ENCODE data around the gene SMR3A. TPM values are rescaled to one million over a fixed set of nuclear protein-coding genes. Genes with fewer than 3 reads are reported as not detected.

SMR3A gene
- total RNA-seq (not detected), polyA plus RNA-seq (not detected)
- long read RNA-seq, donor 1, result 0 reads
- long read RNA-seq, donor 2, result 0 reads

- H3K36me3 ChIP-seq (ENCODE audit: control insufficient read depth in 1 of 2, insufficient read depth in 2 of 2, low read length in 1 of 2), result no peaks in the 10 kb centered on the region
- ATAC-seq (ENCODE audit: low FRiP score), result no peak
- H3K27ac ChIP-seq (ENCODE audit: low read depth in 1 of 2, low read length in 2 of 2), result no peak within 1 kb of the TSS
- intact Hi-C loops (cut with DNase I), result no loop called here
- no peaks in the 10 kb centered on the region for H3K9me3 ChIP-seq (ENCODE audit: control insufficient read depth, low read length)
- H3K4me3 ChIP-seq (ENCODE audit: low read length in 2 of 2), result no peak within 1 kb of the TSS
- 84 to 90% methylated on average over 3 of the region's 3 CpGs for WGBS, 2 donors
- DNase-seq, result no peak
- H3K27me3 ChIP-seq (ENCODE audit: control insufficient read depth in 1 of 2, insufficient read depth in 2 of 2, low read length in 1 of 2), result no peaks in the 10 kb centered on the region
- no peaks in the 10 kb centered on the region for H3K4me1 ChIP-seq (ENCODE audit: control insufficient read depth in 1 of 2, insufficient read depth in 2 of 2, low read length in 2 of 2)
These were observed at the start of gene SMR3A for GRCh38 chr4:70360460-70360859. TSS of gene SMR3A (plus strand) at chr4:70360760. CDS start at chr4:70362116, 1,356 bp downstream.

DNA sequence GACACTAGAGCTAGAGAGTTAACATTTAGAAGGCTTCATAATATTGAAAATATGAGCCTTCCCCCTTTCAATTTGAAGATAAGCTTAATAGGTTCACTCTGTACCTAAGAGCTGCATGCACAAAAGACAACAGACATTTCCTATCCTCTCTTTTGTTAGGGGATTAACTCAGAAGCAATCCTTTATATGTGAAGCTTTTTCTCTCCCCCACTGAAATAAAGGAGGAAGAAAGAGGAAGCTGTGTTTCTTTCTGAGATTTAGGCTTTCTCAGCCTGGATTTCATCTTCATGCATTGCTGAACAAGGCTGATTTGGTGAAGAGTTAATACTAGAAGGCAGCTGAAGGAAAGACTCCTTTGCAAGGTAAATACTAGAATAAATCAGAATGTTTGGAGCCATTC lies 46.8 kb upstream of the SMR3A start:
- Histone ChIP-seq H3K9me3 (ENCODE audit: control insufficient read depth, low read length) (no peaks in the 10 kb centered on the region), H3K4me3 (ENCODE audit: low read length in 2 of 2) (no peak overlapping the region), H3K27ac (ENCODE audit: low read depth in 1 of 2, low read length in 2 of 2) (no peak overlapping the region), H3K27me3 (ENCODE audit: control insufficient read depth in 1 of 2, insufficient read depth in 2 of 2, low read length in 1 of 2) (no peaks in the 10 kb centered on the region), H3K4me1 (ENCODE audit: control insufficient read depth in 1 of 2, insufficient read depth in 2 of 2, low read length in 2 of 2) (no peaks in the 10 kb centered on the region), H3K36me3 (ENCODE audit: control insufficient read depth in 1 of 2, insufficient read depth in 2 of 2, low read length in 1 of 2) (no peaks in the 10 kb centered on the region)
- no peak for ATAC-seq (ENCODE audit: low FRiP score)
- intact Hi-C loops (cut with DNase I), result no loop called here
- DNase-seq, result no peak

DNA sequence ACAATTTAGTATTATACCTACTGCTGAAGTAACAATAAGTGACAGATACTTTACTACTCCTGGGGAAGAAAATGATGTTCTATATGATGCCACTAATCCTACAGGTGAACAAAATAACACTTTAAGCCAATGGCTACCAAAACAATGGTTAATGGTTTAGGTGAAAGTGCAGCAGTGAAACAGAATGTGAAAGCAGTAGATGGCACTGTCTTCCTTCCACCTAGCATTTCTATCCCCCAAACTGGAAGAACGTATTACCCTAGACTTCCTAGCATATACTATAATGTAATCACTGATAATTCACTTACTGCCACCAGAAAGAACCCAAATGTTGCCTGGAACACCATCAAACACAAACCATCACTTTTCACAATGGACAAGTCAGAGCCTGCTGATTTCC lies 44.6 kb upstream of the SMR3A start:
- Histone ChIP-seq H3K9me3 (ENCODE audit: control insufficient read depth, low read length) (no peaks in the 10 kb centered on the region), H3K4me3 (ENCODE audit: low read length in 2 of 2) (no peak overlapping the region), H3K27me3 (ENCODE audit: control insufficient read depth in 1 of 2, insufficient read depth in 2 of 2, low read length in 1 of 2) (no peaks in the 10 kb centered on the region), H3K4me1 (ENCODE audit: control insufficient read depth in 1 of 2, insufficient read depth in 2 of 2, low read length in 2 of 2) (no peaks in the 10 kb centered on the region), H3K27ac (ENCODE audit: low read depth in 1 of 2, low read length in 2 of 2) (no peak overlapping the region), H3K36me3 (ENCODE audit: control insufficient read depth in 1 of 2, insufficient read depth in 2 of 2, low read length in 1 of 2) (no peaks in the 10 kb centered on the region)
- DNase-seq (no peak), ATAC-seq (ENCODE audit: low FRiP score) (no peak)
- intact Hi-C loops (cut with DNase I), result no loop called here
- 23 to 54% methylated on average over 1 of the region's 1 CpG for WGBS, 2 donors

GRCh38 chr4:70326052-70326451 lies 34.5 kb upstream of the SMR3A start:
- 87 to 89% methylated on average over 2 of the region's 2 CpGs for WGBS, 2 donors
- no peaks in the 10 kb centered on the region for H3K27me3 ChIP-seq (ENCODE audit: control insufficient read depth in 1 of 2, insufficient read depth in 2 of 2, low read length in 1 of 2)
- H3K9me3 ChIP-seq (ENCODE audit: control insufficient read depth, low read length), result no peaks in the 10 kb centered on the region
- no peak for ATAC-seq (ENCODE audit: low FRiP score)
- DNase-seq, result no peak
- H3K36me3 ChIP-seq (ENCODE audit: control insufficient read depth in 1 of 2, insufficient read depth in 2 of 2, low read length in 1 of 2), result no peaks in the 10 kb centered on the region
- no peak overlapping the region for H3K4me3 ChIP-seq (ENCODE audit: low read length in 2 of 2)
- H3K27ac ChIP-seq (ENCODE audit: low read depth in 1 of 2, low read length in 2 of 2), result no peak overlapping the region
- no peaks in the 10 kb centered on the region for H3K4me1 ChIP-seq (ENCODE audit: control insufficient read depth in 1 of 2, insufficient read depth in 2 of 2, low read length in 2 of 2)
- intact Hi-C loops (cut with DNase I), result no loop called here

DNA sequence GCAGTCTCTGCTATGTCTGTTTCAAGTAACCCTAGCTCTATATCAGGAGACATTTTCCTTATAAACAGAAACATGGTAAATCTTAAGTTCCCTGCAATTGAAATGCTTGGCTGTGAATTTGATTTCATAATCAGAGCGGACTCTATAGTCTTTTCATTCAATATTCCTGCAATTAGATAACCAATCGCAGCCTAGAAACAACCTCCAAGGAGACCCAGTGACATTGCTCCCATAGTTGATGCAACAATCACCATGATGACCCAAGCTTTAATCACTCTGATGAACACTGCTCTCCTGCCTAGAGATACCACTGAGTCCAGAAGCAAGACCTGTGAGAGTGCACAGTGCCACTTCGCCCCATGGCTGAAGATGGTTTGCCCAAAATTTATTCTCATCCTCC lies 25.9 kb upstream of the SMR3A start, which contains the start of gene CABS1:
Gene CABS1 (plus strand): TSS at position 301 of the 400 bp plus-strand sequence. CDS start 59 bp downstream, at position 360.
- ATAC-seq (ENCODE audit: low FRiP score), result no peak
- intact Hi-C loops (cut with DNase I), result no loop called here

GRCh38 chr4:70336043-70336442 lies 24.5 kb upstream of the SMR3A start:
- DNase-seq (no peak), ATAC-seq (ENCODE audit: low FRiP score) (no peak)
- Histone ChIP-seq H3K27me3 (ENCODE audit: control insufficient read depth in 1 of 2, insufficient read depth in 2 of 2, low read length in 1 of 2) (no peaks in the 10 kb centered on the region), H3K4me1 (ENCODE audit: control insufficient read depth in 1 of 2, insufficient read depth in 2 of 2, low read length in 2 of 2) (no peaks in the 10 kb centered on the region), H3K27ac (ENCODE audit: low read depth in 1 of 2, low read length in 2 of 2) (no peak overlapping the region), H3K4me3 (ENCODE audit: low read length in 2 of 2) (no peak overlapping the region), H3K9me3 (ENCODE audit: control insufficient read depth, low read length) (no peaks in the 10 kb centered on the region), H3K36me3 (ENCODE audit: control insufficient read depth in 1 of 2, insufficient read depth in 2 of 2, low read length in 1 of 2) (no peaks in the 10 kb centered on the region)
- WGBS, 2 donors, result 83% methylated on average over 5 of the region's 5 CpGs
- intact Hi-C loops (cut with DNase I), result no loop called here

More for the DNA sequence above, 25.9 kb upstream of the SMR3A start, which contains the start of gene CABS1:
- no peaks in the 10 kb centered on the region for H3K36me3 ChIP-seq (ENCODE audit: control insufficient read depth in 1 of 2, insufficient read depth in 2 of 2, low read length in 1 of 2)
- H3K4me1 ChIP-seq (ENCODE audit: control insufficient read depth in 1 of 2, insufficient read depth in 2 of 2, low read length in 2 of 2), result no peaks in the 10 kb centered on the region
- no peaks in the 10 kb centered on the region for H3K27me3 ChIP-seq (ENCODE audit: control insufficient read depth in 1 of 2, insufficient read depth in 2 of 2, low read length in 1 of 2)
- no peaks in the 10 kb centered on the region for H3K9me3 ChIP-seq (ENCODE audit: control insufficient read depth, low read length)
- WGBS, 2 donors, result 90 to 95% methylated on average over 3 of the region's 3 CpGs
- no peak within 1 kb of the TSS for H3K4me3 ChIP-seq (ENCODE audit: low read length in 2 of 2)
- no peak within 1 kb of the TSS for H3K27ac ChIP-seq (ENCODE audit: low read depth in 1 of 2, low read length in 2 of 2)
- no peak for DNase-seq

GRCh38 chr4:70337886-70338420 lies 22.6 kb upstream of the SMR3A start:
- Histone ChIP-seq H3K27me3 (ENCODE audit: control insufficient read depth in 1 of 2, insufficient read depth in 2 of 2, low read length in 1 of 2) (no peaks in the 10 kb centered on the region), H3K36me3 (ENCODE audit: control insufficient read depth in 1 of 2, insufficient read depth in 2 of 2, low read length in 1 of 2) (no peaks in the 10 kb centered on the region), H3K9me3 (ENCODE audit: control insufficient read depth, low read length) (no peaks in the 10 kb centered on the region), H3K4me1 (ENCODE audit: control insufficient read depth in 1 of 2, insufficient read depth in 2 of 2, low read length in 2 of 2) (no peaks in the 10 kb centered on the region), H3K4me3 (ENCODE audit: low read length in 2 of 2) (no peak overlapping the region), H3K27ac (ENCODE audit: low read depth in 1 of 2, low read length in 2 of 2) (no peak overlapping the region)
- intact Hi-C loops (cut with DNase I), result no loop called here
- WGBS, 2 donors, result 38 to 44% methylated on average over 1 of the region's 1 CpG
- ATAC-seq (ENCODE audit: low FRiP score) (no peak), DNase-seq (no peak)

- H3K4me3 ChIP-seq (ENCODE audit: low read length in 2 of 2), result no peak overlapping the region
- H3K27me3 ChIP-seq (ENCODE audit: control insufficient read depth in 1 of 2, insufficient read depth in 2 of 2, low read length in 1 of 2), result no peaks in the 10 kb centered on the region
- intact Hi-C loops (cut with DNase I), result no loop called here
- no peaks in the 10 kb centered on the region for H3K9me3 ChIP-seq (ENCODE audit: control insufficient read depth, low read length)
- no peak overlapping the region for H3K27ac ChIP-seq (ENCODE audit: low read depth in 1 of 2, low read length in 2 of 2)
- ATAC-seq (ENCODE audit: low FRiP score) (no peak), DNase-seq (no peak)
- 3 to 22% methylated on average over 1 of the region's 1 CpG for WGBS, 2 donors
- H3K36me3 ChIP-seq (ENCODE audit: control insufficient read depth in 1 of 2, insufficient read depth in 2 of 2, low read length in 1 of 2), result no peaks in the 10 kb centered on the region
- H3K4me1 ChIP-seq (ENCODE audit: control insufficient read depth in 1 of 2, insufficient read depth in 2 of 2, low read length in 2 of 2), result no peaks in the 10 kb centered on the region
These were observed 4.4 kb upstream of the SMR3A start for GRCh38 chr4:70356185-70356584.

GRCh38 chr4:70359115-70359661 lies 1.4 kb upstream of the SMR3A start:
- WGBS, 2 donors, result 54 to 65% methylated on average over 3 of the region's 3 CpGs
- Histone ChIP-seq H3K4me1 (ENCODE audit: control insufficient read depth in 1 of 2, insufficient read depth in 2 of 2, low read length in 2 of 2) (no peaks in the 10 kb centered on the region), H3K27ac (ENCODE audit: low read depth in 1 of 2, low read length in 2 of 2) (no peak overlapping the region), H3K36me3 (ENCODE audit: control insufficient read depth in 1 of 2, insufficient read depth in 2 of 2, low read length in 1 of 2) (no peaks in the 10 kb centered on the region), H3K4me3 (ENCODE audit: low read length in 2 of 2) (no peak overlapping the region), H3K27me3 (ENCODE audit: control insufficient read depth in 1 of 2, insufficient read depth in 2 of 2, low read length in 1 of 2) (no peaks in the 10 kb centered on the region), H3K9me3 (ENCODE audit: control insufficient read depth, low read length) (no peaks in the 10 kb centered on the region)
- no peak for ATAC-seq (ENCODE audit: low FRiP score)
- no peak for DNase-seq
- intact Hi-C loops (cut with DNase I), result no loop called here
